KMS-11 (cell line): ENCODE measurements around the gene HSD17B8.

Experiments used
- H2AFZ ChIP-seq: fragments of 200-600 bp; sonication (generic); 2 replicates; pipeline ENCODE4 v1.6.1; 2016; ENCODE audit warnings: antibody characterized with exemption, mixed run types, low read depth
- H3K27ac ChIP-seq: fragments of 200-600 bp; sonication (generic); 2 replicates; pipeline ENCODE4 v1.6.1; 2016; ENCODE audit warnings: mild to moderate bottlenecking, mixed run types
- H3K27me3 ChIP-seq: fragments of 200-600 bp; sonication (generic); 2 replicates; pipeline ENCODE4 v1.6.1; 2017; ENCODE audit warnings: mild to moderate bottlenecking, low read depth, mixed run types, moderate library complexity; ENCODE audit not compliant: insufficient read depth
- H3K36me3 ChIP-seq: fragments of 200-600 bp; sonication (generic); 2 replicates; pipeline ENCODE4 v1.6.1; 2017; ENCODE audit warnings: mild to moderate bottlenecking, mixed run types; ENCODE audit not compliant: insufficient read depth
- H3K4me1 ChIP-seq: fragments of 200-600 bp; sonication (generic); 2 replicates; pipeline ENCODE4 v1.6.1; 2016; ENCODE audit warnings: mild to moderate bottlenecking, low read depth, mixed run types; ENCODE audit not compliant: poor library complexity, severe bottlenecking
- H3K4me2 ChIP-seq: fragments of 200-600 bp; sonication (generic); 2 replicates; pipeline ENCODE4 v1.7.0; 2016; ENCODE audit warnings: mild to moderate bottlenecking, mixed run types
- H3K4me3 ChIP-seq: fragments of 200-600 bp; sonication (generic); IDR thresholded peaks from 2 replicates; pipeline ENCODE4 v1.6.1; 2017; ENCODE audit warnings: low read depth, low read length, mixed read lengths; ENCODE audit not compliant: insufficient read depth
- H3K79me2 ChIP-seq: fragments of 200-600 bp; sonication (generic); 2 replicates; pipeline ENCODE4 v1.6.1; 2016; ENCODE audit warnings: low read depth, mixed run types; ENCODE audit not compliant: insufficient read depth
- H3K9ac ChIP-seq: fragments of 200-600 bp; sonication (generic); 2 replicates; pipeline ENCODE4 v1.6.1; 2016; ENCODE audit warnings: mild to moderate bottlenecking, mixed run types
- H4K20me1 ChIP-seq: fragments of 200-600 bp; sonication (generic); 2 replicates; pipeline ENCODE4 v1.6.1; 2016; ENCODE audit warnings: mild to moderate bottlenecking, mixed run types; ENCODE audit not compliant: insufficient read depth
- CTCF ChIP-seq: fragments of 200-600 bp; sonication (generic); conservative IDR thresholded peaks from 2 replicates; pipeline ENCODE4 v1.6.1; 2017; ENCODE audit warnings: low read depth, mild to moderate bottlenecking, antibody characterized with exemption, low read length, moderate library complexity, mixed read lengths

HSD17B8 gene

GRCh38 chr6:33185190-33185589 lies 19.3 kb upstream of the HSD17B8 start:
- no peak for TF ChIP-seq CTCF

GRCh38 chr6:33185654-33186187 lies 18.7 kb upstream of the HSD17B8 start:
- Histone ChIP-seq H4K20me1 (no peaks in the 10 kb centered on the region), H2AFZ (no peak overlapping the region), H3K4me1 (peaks cover 6% of the 10 kb centered on the region), H3K27me3 (no peaks in the 10 kb centered on the region), H3K4me2 (no peak overlapping the region), H3K27ac (no peak overlapping the region), H3K4me3 (no peak overlapping the region), H3K79me2 (no peaks in the 10 kb centered on the region), H3K36me3 (no peaks in the 10 kb centered on the region), H3K9ac (no peak overlapping the region)
- no peak for TF ChIP-seq CTCF

More at GRCh38 chr6:33185190-33185589, 19.3 kb upstream of the HSD17B8 start:
- Histone ChIP-seq H3K79me2 (no peaks in the 10 kb centered on the region), H3K4me3 (no peak overlapping the region), H4K20me1 (no peaks in the 10 kb centered on the region), H3K4me1 (peaks cover 6% of the 10 kb centered on the region), H3K4me2 (no peak overlapping the region), H3K27me3 (no peaks in the 10 kb centered on the region), H3K36me3 (no peaks in the 10 kb centered on the region), H2AFZ (no peak overlapping the region), H3K9ac (no peak overlapping the region), H3K27ac (no peak overlapping the region)

DNA sequence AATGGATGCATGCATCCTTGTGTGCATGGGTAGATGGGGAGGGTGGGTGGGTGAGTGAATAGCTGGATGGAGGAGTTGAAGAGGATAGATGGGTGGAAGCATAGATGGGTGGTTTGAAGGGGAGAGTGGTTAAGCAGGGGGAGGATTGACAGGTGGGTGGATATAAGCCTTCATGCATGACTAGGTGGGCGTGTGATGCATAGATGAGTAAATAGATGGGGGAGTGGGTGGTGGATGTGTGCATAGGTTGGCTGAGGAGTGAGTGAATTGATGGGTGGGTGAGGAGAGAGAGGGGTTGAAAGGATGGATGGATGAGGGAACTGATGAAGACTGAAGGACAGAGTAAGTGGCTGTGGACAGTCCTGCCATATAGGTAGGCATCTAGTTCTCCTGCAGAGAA lies 16.6 kb upstream of the HSD17B8 start:
- no peak for TF ChIP-seq CTCF
- no peaks in the 10 kb centered on the region for H3K27me3 ChIP-seq
- H4K20me1 ChIP-seq = no peaks in the 10 kb centered on the region
- H3K79me2 ChIP-seq = no peaks in the 10 kb centered on the region
- no peak overlapping the region for H3K4me3 ChIP-seq
- H3K4me1 ChIP-seq = peaks cover 6% of the 10 kb centered on the region
- no peaks in the 10 kb centered on the region for H3K36me3 ChIP-seq
- H3K27ac ChIP-seq = no peak overlapping the region
- no peak overlapping the region for H3K4me2 ChIP-seq
- H3K9ac ChIP-seq = no peak overlapping the region
- no peak overlapping the region for H2AFZ ChIP-seq

GRCh38 chr6:33189164-33189563 lies 15.3 kb upstream of the HSD17B8 start:
- no peak overlapping the region for H3K4me3 ChIP-seq
- H3K9ac ChIP-seq = no peak overlapping the region
- TF ChIP-seq CTCF = no peak
- H3K27me3 ChIP-seq = no peaks in the 10 kb centered on the region
- no peak overlapping the region for H3K4me2 ChIP-seq
- H3K79me2 ChIP-seq = no peaks in the 10 kb centered on the region
- no peaks in the 10 kb centered on the region for H3K36me3 ChIP-seq
- H2AFZ ChIP-seq = no peak overlapping the region
- H3K27ac ChIP-seq = no peak overlapping the region
- H3K4me1 ChIP-seq = no peaks in the 10 kb centered on the region
- no peaks in the 10 kb centered on the region for H4K20me1 ChIP-seq
